HepG2 (cell line): ENCODE results near the gene USP34. TPM values are rescaled to one million over a fixed set of nuclear protein-coding genes. Genes with fewer than 3 reads are reported as not detected.

Experiments used
- ADNP ChIP-seq: sonication (generic); formaldehyde crosslinking; IDR thresholded peaks from 2 replicates; pipeline ENCODE4 v1.4.0; 2020; ENCODE audit warnings: missing genetic modification reagents
- ELK4 ChIP-seq: sonication (generic); formaldehyde crosslinking; IDR thresholded peaks from 2 replicates; pipeline ENCODE4 v1.9.0; 2021; ENCODE audit warnings: missing genetic modification reagents, borderline replicate concordance
- FOXP1 ChIP-seq, 2 experiments: fragments of 450-650 bp in 1 of 2; IDR thresholded peaks; 2 replicates each; pipeline ENCODE4 v1.6.1; 2017 to 2018; ENCODE audit warnings: antibody characterized with exemption in 1 of 2
- JARID2 ChIP-seq: sonication (generic); formaldehyde crosslinking; IDR thresholded peaks from 2 replicates; pipeline ENCODE4 v1.8.1; 2023; ENCODE audit warnings: missing genetic modification reagents, inconsistent platforms; ENCODE audit not compliant: insufficient replicate concordance
- KLF9 ChIP-seq: IDR thresholded peaks from 2 replicates; pipeline ENCODE4 v1.6.1; 2016; ENCODE audit warnings: low read depth
- MAFK ChIP-seq, 2 experiments: IDR thresholded peaks in 1 of 2; conservative IDR thresholded peaks in 1 of 2; 2 replicates each; pipeline ENCODE4 v1.6.1; 2011; ENCODE audit warnings: improper control_type of control experiment in 2 of 2, low read length in 2 of 2
- NFKBIZ ChIP-seq: IDR thresholded peaks from 2 replicates; pipeline ENCODE4 v1.6.1; 2018; ENCODE audit warnings: missing genetic modification reagents, missing compliant biosample characterization
- NR1H2 ChIP-seq: sonication (generic); formaldehyde crosslinking; IDR thresholded peaks from 2 replicates; pipeline ENCODE4 v1.8.1; 2022; ENCODE audit warnings: low read depth, missing genetic modification reagents, borderline replicate concordance
- NR3C1 ChIP-seq: sonication (generic); formaldehyde crosslinking; IDR thresholded peaks from 2 replicates; pipeline ENCODE4 v1.4.0; 2020; ENCODE audit warnings: missing genetic modification reagents
- POLR2A ChIP-seq, 2 experiments: IDR thresholded peaks; 2 replicates each; pipeline ENCODE4 v1.6.1; 2011; ENCODE audit warnings: low read depth in 2 of 2, low read length in 2 of 2, mild to moderate bottlenecking in 1 of 2, moderate library complexity in 1 of 2; ENCODE audit not compliant: insufficient read depth in 1 of 2
- RARA ChIP-seq: IDR thresholded peaks from 2 replicates; pipeline ENCODE4 v1.6.1; 2016; ENCODE audit warnings: missing genetic modification reagents, missing compliant biosample characterization
- RBM22 ChIP-seq: fragments of 200-400 bp; formaldehyde crosslinking; optimal IDR thresholded peaks from 2 replicates; pipeline ENCODE3; 2017; ENCODE audit warnings: mild to moderate bottlenecking, low read length, moderate library complexity
- RCOR2 ChIP-seq: IDR thresholded peaks from 2 replicates; pipeline ENCODE4 v1.6.1; 2016; ENCODE audit warnings: missing biosample characterization, missing genetic modification reagents
- SIN3B ChIP-seq: fragments of 150-350 bp; IDR thresholded peaks from 2 replicates; pipeline ENCODE4 v1.6.1; 2014; ENCODE audit warnings: low read length
- SMAD9 ChIP-seq: sonication (generic); formaldehyde crosslinking; IDR thresholded peaks from 2 replicates; pipeline ENCODE4 v1.5.1; 2020; ENCODE audit warnings: mild to moderate bottlenecking, missing genetic modification reagents
- SOX13 ChIP-seq, 3 experiments: fragments of 450-650 bp in 1 of 3; sonication (generic) in 1 of 3; formaldehyde crosslinking in 1 of 3; IDR thresholded peaks in 2 of 3; conservative IDR thresholded peaks in 1 of 3; 2 replicates each; pipeline versions ENCODE4 v1.5.0 to v1.6.1; 2016 to 2020; ENCODE audit warnings: antibody characterized with exemption in 1 of 3, mild to moderate bottlenecking in 1 of 3, missing compliant biosample characterization in 1 of 3, missing genetic modification reagents in 1 of 3, moderate library complexity in 1 of 3
- SRSF9 ChIP-seq: fragments of 200-400 bp; formaldehyde crosslinking; IDR thresholded peaks from 2 replicates; pipeline ENCODE4 v1.6.1; 2018; ENCODE audit warnings: borderline replicate concordance, mild to moderate bottlenecking, low read depth, low read length; ENCODE audit not compliant: insufficient read depth, poor library complexity, severe bottlenecking
- STAG1 ChIP-seq: sonication (generic); formaldehyde crosslinking; IDR thresholded peaks from 2 replicates; pipeline ENCODE4 v1.4.0; 2020; ENCODE audit warnings: missing genetic modification reagents
- ZBTB7B ChIP-seq: sonication (generic); formaldehyde crosslinking; IDR thresholded peaks from 2 replicates; pipeline ENCODE4 v1.4.0; 2020; ENCODE audit warnings: missing genetic modification reagents
- ZNF598 ChIP-seq: sonication (generic); formaldehyde crosslinking; IDR thresholded peaks from 2 replicates; pipeline ENCODE4 v1.5.1; 2020; ENCODE audit warnings: mild to moderate bottlenecking, missing genetic modification reagents, borderline replicate concordance
- ZNF644 ChIP-seq: IDR thresholded peaks from 2 replicates; pipeline ENCODE4 v1.6.1; 2016; ENCODE audit warnings: low read depth
- ZNF720 ChIP-seq: sonication (generic); formaldehyde crosslinking; IDR thresholded peaks from 2 replicates; pipeline ENCODE4 v1.4.0; 2020; ENCODE audit warnings: missing genetic modification reagents
- ZNF768 ChIP-seq: sonication (generic); formaldehyde crosslinking; IDR thresholded peaks from 2 replicates; pipeline ENCODE4 v1.4.0; 2020; ENCODE audit warnings: missing genetic modification reagents
- ZNF878 ChIP-seq: sonication (generic); formaldehyde crosslinking; IDR thresholded peaks from 2 replicates; pipeline ENCODE4 v1.8.1; 2023; ENCODE audit warnings: mild to moderate bottlenecking, missing genetic modification reagents, moderate library complexity
- ZSCAN12 ChIP-seq: sonication (generic); formaldehyde crosslinking; IDR thresholded peaks from 2 replicates; pipeline ENCODE4 v1.9.0; 2021; ENCODE audit warnings: mild to moderate bottlenecking, missing genetic modification reagents
- polyA plus RNA-seq, 8 experiments: library from polyadenylated mRNA; depleted of rRNA in 3 of 8; stranded (reverse) in 7 of 8; unstranded in 1 of 8; fragments of >200 nt; fragmentation: Illumina TruSeq in 4 of 8; extraction: Trizol in 4 of 8; gene quantifications; 2 replicates each; pipeline versions ENCODE4 v1.2.1 to v1.2.3, GENCODE V29; 2011 to 2016; ENCODE audit warnings: low read depth in 4 of 8, missing spikeins in 1 of 8, mixed read lengths in 1 of 8; ENCODE audit not compliant: insufficient read depth in 1 of 8
- total RNA-seq, 5 experiments: library from RNA; depleted of rRNA; stranded (reverse); fragments of >200 nt; fragmentation: Illumina TruSeq; extraction: Trizol; gene quantifications; 2 replicates each; pipeline ENCODE4 v1.2.3, GENCODE V29; 2016; ENCODE audit warnings: low read depth in 1 of 5
- TF ChIP-seq, protein P1 (sequence below): sonication (generic); formaldehyde crosslinking; IDR thresholded peaks from 2 replicates; pipeline ENCODE4 v1.8.0; 2022; ENCODE audit warnings: missing genetic modification reagents, low read depth, mild to moderate bottlenecking, borderline replicate concordance
- TF ChIP-seq, protein P2 (sequence below): sonication (generic); formaldehyde crosslinking; IDR thresholded peaks from 2 replicates; pipeline ENCODE4 v1.4.0; 2020; ENCODE audit warnings: missing genetic modification reagents, borderline replicate concordance
- TF ChIP-seq, protein P3 (sequence below): sonication (generic); formaldehyde crosslinking; IDR thresholded peaks from 2 replicates; pipeline ENCODE4 v1.8.0; 2022; ENCODE audit warnings: mild to moderate bottlenecking, missing genetic modification reagents, borderline replicate concordance

USP34 gene
- total and polyA plus RNA-seq, 2 of the 13 experiments (the other 11 are each of a cell fraction or from before 2014, with no cell fraction given): 99.2 to 100 TPM

DNA sequence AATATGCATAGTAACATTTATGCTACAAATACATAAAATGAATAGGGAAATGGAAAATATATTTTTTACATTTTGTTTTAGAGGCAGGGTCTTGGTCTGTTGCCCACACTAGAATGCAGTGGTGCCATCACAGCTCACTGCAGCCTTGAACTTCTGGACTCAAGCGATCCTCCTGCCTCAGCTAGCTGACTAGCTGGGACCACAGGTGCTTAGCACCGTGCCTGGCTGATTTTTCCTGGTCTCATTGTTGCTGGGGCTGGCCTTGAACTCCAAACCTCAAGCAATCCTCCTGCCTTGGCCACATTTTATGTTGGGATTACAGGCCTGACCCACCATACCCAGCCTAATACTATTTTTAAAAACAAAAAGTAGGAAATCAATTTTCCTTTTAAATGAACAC lies 34.1 kb upstream of the USP34 start (continued):
- no peak for TF ChIP-seq NR3C1 (CRISPR knock-in tag)
- TF ChIP-seq FOXP1 (IDR thresholded peaks at IDR 0.05): no peak
- no peak for TF ChIP-seq FOXP1 (CRISPR knock-in tag; IDR thresholded peaks at IDR 0.05)
- no peak for TF ChIP-seq ZNF644 (CRISPR knock-in tag)
- no peak for TF ChIP-seq RCOR2
- TF ChIP-seq JARID2 (CRISPR knock-in tag): no peak
- no peak for TF ChIP-seq SOX13 (IDR thresholded peaks at IDR 0.05)
- no peak for TF ChIP-seq SOX13 (CRISPR knock-in tag; conservative IDR thresholded peaks at IDR 0.05 in 1 of 2, IDR thresholded peaks at IDR 0.05 in 1 of 2)
- TF ChIP-seq STAG1 (CRISPR knock-in tag): peak; percentile 5; the same call in 1 of the 2 replicates
- TF ChIP-seq, protein P1, sequence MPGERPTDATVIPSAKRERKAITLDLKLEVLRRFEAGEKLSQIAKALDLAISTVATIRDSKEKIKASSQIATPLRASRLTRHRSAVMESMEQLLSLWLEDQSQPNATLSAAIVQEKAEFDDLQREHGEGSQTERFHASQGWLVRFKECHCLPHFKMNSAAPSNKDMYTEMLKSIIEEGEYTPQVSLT (CRISPR knock-in tag): no peak
- no peak for TF ChIP-seq ZNF768
- TF ChIP-seq, protein P2, sequence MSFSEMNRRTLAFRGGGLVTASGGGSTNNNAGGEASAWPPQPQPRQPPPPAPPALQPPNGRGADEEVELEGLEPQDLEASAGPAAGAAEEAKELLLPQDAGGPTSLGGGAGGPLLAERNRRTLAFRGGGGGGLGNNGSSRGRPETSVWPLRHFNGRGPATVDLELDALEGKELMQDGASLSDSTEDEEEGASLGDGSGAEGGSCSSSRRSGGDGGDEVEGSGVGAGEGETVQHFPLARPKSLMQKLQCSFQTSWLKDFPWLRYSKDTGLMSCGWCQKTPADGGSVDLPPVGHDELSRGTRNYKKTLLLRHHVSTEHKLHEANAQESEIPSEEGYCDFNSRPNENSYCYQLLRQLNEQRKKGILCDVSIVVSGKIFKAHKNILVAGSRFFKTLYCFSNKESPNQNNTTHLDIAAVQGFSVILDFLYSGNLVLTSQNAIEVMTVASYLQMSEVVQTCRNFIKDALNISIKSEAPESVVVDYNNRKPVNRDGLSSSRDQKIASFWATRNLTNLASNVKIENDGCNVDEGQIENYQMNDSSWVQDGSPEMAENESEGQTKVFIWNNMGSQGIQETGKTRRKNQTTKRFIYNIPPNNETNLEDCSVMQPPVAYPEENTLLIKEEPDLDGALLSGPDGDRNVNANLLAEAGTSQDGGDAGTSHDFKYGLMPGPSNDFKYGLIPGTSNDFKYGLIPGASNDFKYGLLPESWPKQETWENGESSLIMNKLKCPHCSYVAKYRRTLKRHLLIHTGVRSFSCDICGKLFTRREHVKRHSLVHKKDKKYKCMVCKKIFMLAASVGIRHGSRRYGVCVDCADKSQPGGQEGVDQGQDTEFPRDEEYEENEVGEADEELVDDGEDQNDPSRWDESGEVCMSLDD (CRISPR knock-in tag): no peak
- TF ChIP-seq SIN3B: no peak
- TF ChIP-seq RBM22: peak; percentile 72
- TF ChIP-seq RARA (CRISPR knock-in tag): no peak
- TF ChIP-seq ZBTB7B (CRISPR knock-in tag): no peak
- peak; percentile 49; the same call in 1 of the 2 replicates for TF ChIP-seq ADNP (CRISPR knock-in tag)
- no peak for TF ChIP-seq SRSF9
- no peak for TF ChIP-seq ZSCAN12 (CRISPR knock-in tag)
- no peak for TF ChIP-seq ZNF878 (CRISPR knock-in tag)
- no peak for TF ChIP-seq SMAD9 (CRISPR knock-in tag)
- no peak for TF ChIP-seq NFKBIZ
- no peak for TF ChIP-seq ELK4 (CRISPR knock-in tag)
- no peak for TF ChIP-seq MAFK (conservative IDR thresholded peaks at IDR 0.05 in 1 of 2, IDR thresholded peaks at IDR 0.05 in 1 of 2; ENCODE audit: low read length in 2 of 2)
- TF ChIP-seq NR1H2 (CRISPR knock-in tag): no peak
- no peak for TF ChIP-seq ZNF598 (CRISPR knock-in tag)
- no peak for TF ChIP-seq KLF9
- 0 out of 4 replicates have a peak, but pooled peaks of 1 of the 2 experiments have one; percentile 12 for TF ChIP-seq POLR2A (IDR thresholded peaks at IDR 0.05; ENCODE audit: insufficient read depth in 1 of 2, low read depth in 2 of 2, low read length in 2 of 2)
- TF ChIP-seq, protein P3, sequence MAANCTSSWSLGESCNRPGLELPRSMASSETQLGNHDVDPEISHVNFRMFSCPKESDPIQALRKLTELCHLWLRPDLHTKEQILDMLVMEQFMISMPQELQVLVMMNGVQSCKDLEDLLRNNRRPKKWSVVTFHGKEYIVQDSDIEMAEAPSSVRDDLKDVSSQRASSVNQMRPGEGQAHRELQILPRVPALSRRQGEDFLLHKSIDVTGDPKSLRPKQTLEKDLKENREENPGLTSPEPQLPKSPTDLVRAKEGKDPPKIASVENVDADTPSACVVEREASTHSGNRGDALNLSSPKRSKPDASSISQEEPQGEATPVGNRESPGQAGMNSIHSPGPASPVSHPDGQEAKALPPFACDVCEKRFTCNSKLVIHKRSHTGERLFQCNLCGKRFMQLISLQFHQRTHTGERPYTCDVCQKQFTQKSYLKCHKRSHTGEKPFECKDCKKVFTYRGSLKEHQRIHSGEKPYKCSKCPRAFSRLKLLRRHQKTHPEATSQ (CRISPR knock-in tag): no peak
- TF ChIP-seq ZNF720 (CRISPR knock-in tag): no peak
